RCC 7860 (cell line): ENCODE measurements around the gene RET.

Source experiments
- DNase-seq: peaks from one replicate; pipeline ENCODE4 v3.0.0-alpha.2; 2015; ENCODE audit warnings: low spot score
- FAIRE-seq: peaks from 2 replicates; lab custom pipeline; 2012; peaks lifted over from hg19 to GRCh38; lab: Jason Lieb, UNC

Gene RET

DNA sequence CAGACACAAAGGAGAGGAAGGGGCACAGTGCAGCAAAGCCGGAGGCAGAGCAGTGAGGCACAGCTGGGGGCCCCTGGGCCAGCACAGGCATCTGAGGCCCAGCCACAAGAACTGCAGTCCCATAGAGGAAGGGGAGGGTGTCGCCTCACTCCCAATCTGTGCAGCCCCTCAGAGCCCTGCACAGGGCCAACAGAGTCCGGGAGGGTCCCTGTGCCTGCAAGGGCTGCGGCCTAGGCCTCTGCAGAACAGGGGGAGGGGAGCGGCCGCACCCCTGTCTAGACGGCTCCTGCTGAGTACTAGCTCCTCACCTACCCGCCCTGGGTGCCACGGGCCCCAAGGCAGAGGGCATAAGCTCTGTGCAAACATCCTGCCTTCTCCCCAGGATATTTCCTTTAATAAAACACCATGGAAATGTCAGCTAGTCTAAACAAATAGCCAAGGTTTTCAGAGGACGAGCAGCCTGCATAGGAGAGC, 32.4 kb upstream of the RET start:
- DNase-seq (no peak), FAIRE-seq (no peak)

DNA sequence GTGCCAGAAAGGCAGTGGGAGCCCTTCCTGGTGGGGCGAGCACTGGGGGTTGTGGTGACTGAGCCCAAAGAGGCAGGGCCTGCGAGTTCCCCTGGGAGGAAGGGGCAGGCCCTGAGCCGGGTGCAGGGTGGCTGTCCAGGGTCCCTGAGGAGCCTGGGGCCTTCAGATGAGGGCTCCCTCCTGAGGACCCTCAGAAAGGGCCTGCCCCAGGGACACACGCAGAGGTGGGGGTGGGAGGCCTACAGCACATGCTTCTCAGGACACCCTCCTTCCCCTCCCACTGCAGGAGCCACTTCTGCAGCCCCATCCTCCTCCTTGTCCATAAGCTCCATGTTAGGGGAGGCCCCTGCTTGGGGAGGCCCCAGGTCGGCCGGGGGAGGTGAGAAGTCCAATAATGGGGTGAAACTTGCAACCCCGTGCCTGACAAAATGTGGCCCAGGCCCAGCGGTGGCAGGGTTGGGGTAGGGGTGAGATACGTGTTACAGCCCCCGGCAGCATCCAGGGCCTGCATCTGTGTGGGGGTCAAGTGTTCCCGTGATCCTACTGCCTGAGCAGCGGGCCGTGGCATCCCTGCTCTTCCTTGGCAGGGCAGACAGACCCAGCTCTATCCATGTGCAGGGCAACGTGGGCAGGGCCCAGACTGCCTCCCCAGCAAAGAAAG, 31.8 kb upstream of the RET start:
- DNase-seq = no peak
- FAIRE-seq = no peak

- FAIRE-seq = no peak
These were observed 31.1 kb upstream of the RET start for GRCh38 chr10:43045631-43046287.

GRCh38 chr10:43046288-43046991, 30.4 kb upstream of the RET start:
- no peak for DNase-seq
- no peak for FAIRE-seq

More at GRCh38 chr10:43045631-43046287, 31.1 kb upstream of the RET start:
- DNase-seq = no peak

DNA sequence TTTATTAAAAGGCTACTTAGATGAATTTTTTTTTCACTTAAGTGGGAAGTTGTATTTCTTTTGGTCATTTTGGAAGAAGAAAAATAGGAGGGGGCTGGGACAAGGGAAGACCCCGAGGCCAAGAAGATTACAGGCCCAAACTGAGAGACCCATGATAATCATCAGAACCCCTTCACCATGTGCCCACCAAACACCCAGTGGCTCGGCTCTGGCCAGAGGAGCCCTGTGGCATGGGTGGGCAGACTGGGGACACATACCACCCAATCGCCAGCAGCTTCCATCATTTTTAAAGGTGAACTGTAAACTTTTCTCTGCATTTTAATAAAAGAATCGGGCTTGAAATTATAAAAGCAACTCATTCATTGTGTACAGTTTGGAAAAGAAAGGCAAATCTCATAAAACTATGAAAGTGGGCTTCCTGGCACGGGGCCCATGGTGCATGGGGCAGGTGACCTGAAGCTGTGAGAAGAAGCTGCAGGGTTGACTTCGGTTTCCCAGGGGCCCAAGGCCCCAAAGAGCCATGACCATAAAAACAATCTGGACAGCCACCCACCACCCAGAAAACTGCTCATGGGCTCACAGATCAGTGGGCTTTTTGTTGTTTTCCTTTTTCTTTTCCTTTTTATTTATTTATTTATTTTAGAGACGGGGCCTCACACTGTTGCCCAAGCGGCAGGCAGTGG, 29.4 kb upstream of the RET start:
- FAIRE-seq (no peak), DNase-seq (no peak)

- FAIRE-seq = no peak
- DNase-seq = no peak
These were observed 28.4 kb upstream of the RET start for GRCh38 chr10:43048301-43049051.

DNA sequence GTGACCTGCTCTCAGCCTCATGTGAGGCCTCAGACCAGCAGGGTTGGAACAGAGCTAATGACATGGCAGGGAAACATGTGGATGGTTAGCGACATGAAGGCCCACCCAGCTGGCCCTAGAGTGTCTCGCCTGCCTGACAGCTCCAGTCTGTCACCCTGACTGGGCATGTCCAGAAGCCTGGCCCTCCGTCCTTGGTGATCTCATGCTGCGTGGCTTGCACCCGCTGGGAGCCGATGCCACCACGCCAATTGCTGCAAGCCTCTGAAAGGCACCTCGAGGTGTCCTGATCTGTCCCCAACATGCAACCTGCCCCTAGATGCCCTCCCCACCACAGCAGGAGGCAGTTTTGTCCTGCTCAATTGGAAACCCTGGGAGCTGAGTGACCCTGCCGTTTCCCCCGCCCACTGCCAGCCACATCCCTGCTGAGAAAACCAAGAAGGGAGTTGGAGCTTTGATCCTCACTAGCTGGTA, 27.8 kb upstream of the RET start:
- no peak for FAIRE-seq
- no peak for DNase-seq

- DNase-seq (no peak), FAIRE-seq (no peak)
These were observed 26.9 kb upstream of the RET start for GRCh38 chr10:43050011-43050410.

DNA sequence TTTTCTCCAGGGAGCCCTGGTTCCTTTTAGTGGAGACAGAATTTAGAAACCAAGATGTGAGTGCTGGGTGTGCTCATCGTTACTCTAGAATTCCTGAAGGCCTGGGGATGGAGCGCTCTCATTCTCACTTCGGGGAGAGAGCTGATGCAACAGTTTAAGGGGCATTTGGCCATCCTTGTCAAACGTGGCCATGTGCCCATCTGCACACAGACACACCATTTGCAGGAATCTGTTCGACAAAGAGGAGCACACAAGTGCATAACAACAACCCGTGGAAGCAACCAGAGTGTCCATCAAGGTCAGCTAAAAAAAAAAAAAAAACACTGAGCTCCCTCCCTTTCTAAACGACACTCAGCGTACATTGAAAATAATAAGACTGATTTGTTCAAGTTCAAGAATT, 23.0 kb upstream of the RET start:
- DNase-seq (no peak), FAIRE-seq (no peak)

DNA sequence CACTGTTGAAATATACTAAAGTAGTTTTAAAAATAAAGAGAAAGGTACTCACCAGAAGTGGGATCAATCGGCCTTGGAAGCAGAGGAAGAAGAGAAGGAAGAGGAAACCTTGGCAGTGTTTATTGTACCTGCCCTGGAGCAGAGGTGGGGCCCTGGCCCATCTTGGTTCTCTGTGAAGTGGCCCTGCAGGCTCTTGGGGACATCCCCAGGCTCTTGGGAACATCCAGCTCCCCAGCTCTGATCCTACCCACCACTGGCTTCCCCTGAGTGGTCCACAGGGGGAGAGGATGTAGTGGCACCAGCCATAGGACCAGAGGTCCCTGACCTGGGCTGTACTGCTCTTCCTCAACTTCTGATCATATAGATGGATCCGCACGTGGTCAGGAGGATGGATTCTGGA, 22.3 kb upstream of the RET start:
- DNase-seq (no peak), FAIRE-seq (no peak)

- no peak for FAIRE-seq
- DNase-seq = no peak
These were observed 21.7 kb upstream of the RET start for GRCh38 chr10:43055217-43055616.

DNA sequence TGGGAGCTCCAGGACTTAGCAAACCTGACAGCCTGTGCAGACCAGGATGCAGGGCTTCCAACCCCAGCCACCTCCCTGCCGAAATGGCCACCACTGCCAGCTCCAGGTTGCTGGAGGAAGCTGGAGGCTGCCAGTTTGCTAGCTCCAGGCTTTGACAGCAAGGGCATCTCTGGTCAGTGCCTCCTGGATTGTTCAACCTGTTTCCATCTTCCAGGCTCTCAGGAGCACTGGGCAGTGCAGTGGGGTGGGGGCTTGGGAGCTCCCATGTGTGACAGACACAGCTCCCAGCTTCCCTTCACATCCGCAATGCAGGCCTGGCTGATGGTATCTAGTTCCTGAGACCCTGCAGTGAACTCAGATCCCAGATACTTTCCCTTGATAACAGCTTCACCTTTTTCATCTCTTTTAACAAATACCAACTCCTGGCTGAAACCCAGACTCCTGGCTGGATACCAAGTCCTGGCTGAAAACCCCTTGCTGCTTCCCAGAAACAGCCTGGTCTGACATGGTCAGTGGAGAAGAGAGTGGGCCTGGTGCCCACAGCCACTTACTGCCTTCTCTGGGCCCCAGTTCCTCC, 20.8 kb upstream of the RET start:
- no peak for FAIRE-seq
- no peak for DNase-seq

DNA sequence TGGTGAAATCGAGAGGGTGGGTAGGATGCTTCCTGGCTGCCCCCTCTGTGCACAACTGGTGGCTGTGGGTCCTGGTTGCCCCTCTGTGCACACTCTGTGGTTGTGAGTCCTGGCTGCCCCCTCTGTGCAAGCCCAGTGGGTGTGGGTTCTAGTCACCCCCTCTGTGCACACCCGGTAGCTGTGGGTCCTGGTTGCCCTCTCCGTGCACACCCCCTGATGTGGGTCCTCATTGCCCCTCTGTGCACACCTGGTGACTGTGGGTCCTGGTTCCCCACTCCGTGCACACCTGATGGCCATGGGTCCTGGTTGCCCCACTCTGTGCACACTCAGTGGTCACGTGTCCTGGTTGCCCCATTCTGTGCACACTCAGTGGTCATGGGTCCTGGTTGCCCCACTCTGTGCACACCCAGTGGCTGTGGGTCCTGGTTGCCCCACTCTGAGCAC, 20.3 kb upstream of the RET start:
- no peak for DNase-seq
- FAIRE-seq = no peak

GRCh38 chr10:43057231-43057711, 19.6 kb upstream of the RET start:
- FAIRE-seq (no peak), DNase-seq (no peak)

DNA sequence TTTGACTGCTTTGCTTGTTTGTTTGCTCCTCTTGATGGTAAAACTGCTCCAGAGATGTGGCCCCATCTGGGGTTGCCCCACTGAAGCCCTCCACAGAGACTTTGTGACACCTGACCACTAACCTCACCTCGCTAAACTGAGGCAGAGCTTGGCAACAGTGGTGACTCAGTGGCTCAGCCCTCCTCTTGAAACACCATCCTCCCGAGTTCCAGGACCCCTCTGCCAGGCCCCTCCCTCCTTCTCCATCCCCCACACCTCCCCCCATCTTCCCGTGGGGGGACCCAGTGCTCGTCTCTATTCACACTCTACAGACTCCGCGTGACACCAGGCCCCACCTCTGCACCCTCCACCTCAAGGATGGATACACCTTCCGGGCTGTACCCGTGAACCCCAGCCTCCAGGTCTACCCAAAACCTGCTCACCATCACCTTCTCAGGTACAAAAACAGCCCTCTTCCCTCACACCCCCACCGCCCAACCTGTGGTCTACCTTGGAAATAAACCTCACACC, 19.0 kb upstream of the RET start:
- DNase-seq (no peak), FAIRE-seq (no peak)

GRCh38 chr10:43058716-43059335, 18.0 kb upstream of the RET start:
- FAIRE-seq = no peak
- DNase-seq = no peak

DNA sequence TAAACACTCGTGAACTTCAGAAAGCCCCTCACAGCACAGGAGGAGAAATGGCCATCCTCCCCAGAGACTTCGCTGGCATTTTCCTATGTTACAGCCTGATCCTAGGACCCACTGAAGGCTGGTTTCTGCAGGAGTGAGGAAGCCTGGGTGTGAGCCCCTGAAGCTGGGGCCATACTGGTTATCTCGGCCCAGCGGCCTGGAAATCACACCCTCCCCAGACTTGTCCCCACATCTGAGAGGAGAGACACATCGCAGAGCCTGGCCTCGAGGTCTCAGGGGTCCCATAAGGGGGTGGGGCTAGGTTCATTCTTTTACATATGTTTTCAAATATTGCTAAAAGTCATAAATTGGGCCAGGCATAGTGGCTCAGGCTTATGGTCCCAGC, 17.5 kb upstream of the RET start:
- FAIRE-seq = no peak
- DNase-seq = no peak

- DNase-seq (no peak), FAIRE-seq (no peak)
These were observed 17.0 kb upstream of the RET start for GRCh38 chr10:43059828-43060227.

DNA sequence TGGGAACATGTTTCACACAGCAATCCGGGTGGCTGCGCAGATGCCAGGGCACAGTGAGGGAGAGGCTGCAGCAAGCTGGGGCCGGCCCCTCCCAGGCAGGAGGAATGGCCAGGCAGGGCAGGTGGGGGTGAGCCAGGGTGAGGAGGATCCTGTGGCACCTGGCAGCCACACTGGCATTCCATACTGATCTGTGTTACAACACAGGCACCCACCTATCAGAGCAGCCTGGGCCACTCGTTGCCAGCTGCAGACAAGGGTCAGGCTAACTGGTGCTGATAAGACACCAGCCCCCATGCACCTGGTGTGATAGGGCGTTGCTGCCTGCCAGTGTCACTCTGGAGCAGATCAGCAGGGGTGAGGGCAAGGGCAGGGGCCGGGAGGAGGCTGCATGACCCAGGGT, 16.6 kb upstream of the RET start:
- FAIRE-seq (no peak), DNase-seq (no peak)
